PC-9 (cell line): ENCODE results near the gene CMTM8. TPM values are rescaled to one million over a fixed set of nuclear protein-coding genes. Genes with fewer than 3 reads are reported as not detected.

Experiments
- BruUV-seq: library from RNA; stranded (reverse); fragments of 400-500 nt; replicated peaks from 2 replicates; lab custom pipeline; 2021; lab: Mats Ljungman, UMichigan
- CTCF ChIA-PET: fragments of 300-600 bp; sonication (Branson Sonifier 250); formaldehyde crosslinking; loops from one replicate; lab custom pipeline; 2022; ENCODE audit warnings: antibody characterized with exemption; lab: Charles Lee
- POLR2A ChIA-PET: fragments of 300-600 bp; sonication (Branson Sonifier 250); formaldehyde crosslinking; loops from one replicate; lab custom pipeline; 2022; ENCODE audit warnings: antibody characterized with exemption; ENCODE audit not compliant: unreplicated experiment; lab: Charles Lee
- DNase-seq, 2 experiments: peaks; one replicate each; pipeline versions ENCODE4 v3.0.0 to v3.0.0-alpha.2; 2015 to 2022; ENCODE audit warnings: mixed read lengths in 1 of 2
- H2AFZ ChIP-seq: fragments of 200-600 bp; sonication (generic); 2 replicates; pipeline ENCODE4 v1.8.1; 2017; ENCODE audit warnings: antibody characterized with exemption
- H3F3A ChIP-seq: fragments of 200-600 bp; sonication (generic); 2 replicates; pipeline ENCODE4 v1.8.1; 2017; ENCODE audit warnings: antibody characterized with exemption, mild to moderate bottlenecking, low read depth; ENCODE audit not compliant: insufficient read depth
- H3K27ac ChIP-seq: fragments of 200-600 bp; sonication (generic); 2 replicates; pipeline ENCODE4 v1.6.1; 2016; ENCODE audit warnings: mixed run types
- H3K27me3 ChIP-seq: fragments of 200-600 bp; sonication (generic); 2 replicates; pipeline ENCODE4 v1.6.1; 2016; ENCODE audit warnings: low read depth, mixed run types; ENCODE audit not compliant: insufficient read depth
- H3K36me3 ChIP-seq: fragments of 200-600 bp; sonication (generic); 2 replicates; pipeline ENCODE4 v1.6.1; 2016; ENCODE audit warnings: low read depth, mixed run types
- H3K4me1 ChIP-seq: fragments of 200-600 bp; sonication (generic); replicated peaks from 2 replicates; pipeline ENCODE4 v1.6.1; 2016; ENCODE audit warnings: mixed run types; ENCODE audit not compliant: insufficient read depth
- H3K4me2 ChIP-seq: fragments of 200-600 bp; sonication (generic); 2 replicates; pipeline ENCODE4 v1.6.1; 2017; ENCODE audit warnings: mixed run types
- H3K4me3 ChIP-seq: fragments of 200-600 bp; sonication (generic); 2 replicates; pipeline ENCODE4 v1.6.1; 2016; ENCODE audit warnings: mixed run types
- H3K79me2 ChIP-seq: fragments of 200-600 bp; sonication (generic); 2 replicates; pipeline ENCODE4 v1.6.1; 2017; ENCODE audit warnings: low read depth, mixed run types
- H3K9me2 ChIP-seq: fragments of 200-600 bp; sonication (generic); 2 replicates; pipeline ENCODE4 v1.8.1; 2017; ENCODE audit warnings: mild to moderate bottlenecking; ENCODE audit not compliant: insufficient read depth
- H3K9me3 ChIP-seq: fragments of 200-600 bp; sonication (generic); 2 replicates; pipeline ENCODE4 v1.8.1; 2016; ENCODE audit warnings: low read depth; ENCODE audit not compliant: insufficient read depth
- H4K20me1 ChIP-seq: fragments of 200-600 bp; sonication (generic); 2 replicates; pipeline ENCODE4 v1.8.1; 2017; ENCODE audit not compliant: insufficient read depth
- CTCF ChIP-seq: fragments of 200-600 bp; sonication (generic); conservative IDR thresholded peaks from 2 replicates; pipeline ENCODE4 v1.6.1; 2017; ENCODE audit warnings: mixed run types, antibody characterized with exemption, mild to moderate bottlenecking, moderate library complexity
- EZH2 ChIP-seq: fragments of 200-600 bp; sonication (generic); IDR thresholded peaks from 2 replicates; pipeline ENCODE4 v1.8.0; 2017; ENCODE audit warnings: antibody characterized with exemption, low read depth
- intact Hi-C: fragments of 100-400 bp; cut with micrococcal nuclease; formaldehyde crosslinking; loops from one replicate; pipeline ENCODE4 v1.10.0; 2022; ENCODE audit not compliant: unreplicated experiment
- total RNA-seq: library from RNA; stranded (reverse); gene quantifications from 2 replicates; pipeline ENCODE4 v1.2.3, GENCODE V29; 2021

Gene CMTM8
- total RNA-seq, 1 experiment from 2014 or later = 17.8 TPM

DNA sequence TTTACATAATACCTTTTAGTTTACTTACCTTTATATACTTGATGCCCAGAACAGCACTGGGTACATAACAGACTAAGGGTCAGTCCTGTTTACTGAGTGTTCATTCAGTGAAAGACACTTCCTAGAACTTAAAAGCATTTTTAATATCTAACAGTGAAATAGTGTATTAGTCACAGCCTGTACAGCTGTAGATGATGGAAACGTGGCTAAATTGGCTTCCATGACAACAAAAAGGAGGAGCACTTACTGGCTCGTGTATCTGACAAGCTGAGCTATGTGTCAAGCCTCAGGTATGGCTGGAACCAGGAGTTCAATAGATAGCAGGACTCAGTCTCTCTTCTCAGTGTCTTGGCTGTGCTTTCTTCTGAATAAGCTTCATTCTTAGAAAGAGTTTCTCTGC is 40.2 kb downstream of the CMTM8 start:
- H3K27me3 ChIP-seq = no peaks in the 10 kb centered on the region
- ChIA-PET POLR2A (interaction anchor here (0.7 kb wide), 1 partner anchor 189 kb away, joined by 13 read pairs; no protein-coding TSS in a partner anchor), CTCF (no interaction called here)
- H3K4me3 ChIP-seq = no peak overlapping the region
- no peak for TF ChIP-seq CTCF
- no peak for TF ChIP-seq EZH2
- H3F3A ChIP-seq = peaks cover 25% of the 10 kb centered on the region
- H4K20me1 ChIP-seq = no peaks in the 10 kb centered on the region
- H3K4me1 ChIP-seq = peaks cover 52% of the 10 kb centered on the region
- H2AFZ ChIP-seq = no peak overlapping the region
- BruUV-seq = no TSS peak
- H3K27ac ChIP-seq = no peak overlapping the region
- no peak for DNase-seq
- H3K4me2 ChIP-seq = no peak overlapping the region
- no peaks in the 10 kb centered on the region for H3K36me3 ChIP-seq
- no peaks in the 10 kb centered on the region for H3K9me3 ChIP-seq
- intact Hi-C loops = no loop called here
- peaks cover 19% of the 10 kb centered on the region for H3K79me2 ChIP-seq
- H3K9me2 ChIP-seq = no peaks in the 10 kb centered on the region

- intact Hi-C loops = loop anchor here (5.0 kb wide), 1 partner anchor 103 kb away; no protein-coding TSS in a partner anchor
- Histone ChIP-seq H3K4me1 (peaks cover 35% of the 10 kb centered on the region), H3F3A (peaks cover 17% of the 10 kb centered on the region), H3K4me3 (no peak overlapping the region), H3K4me2 (peak overlapping the region; percentile 18), H3K27ac (no peak overlapping the region; the same call in 1 of the 2 replicates), H3K79me2 (peaks cover 19% of the 10 kb centered on the region), H3K9me2 (no peaks in the 10 kb centered on the region), H3K36me3 (no peaks in the 10 kb centered on the region), H3K27me3 (no peaks in the 10 kb centered on the region), H2AFZ (no peak overlapping the region), H3K9me3 (no peaks in the 10 kb centered on the region), H4K20me1 (no peaks in the 10 kb centered on the region)
- ChIA-PET CTCF (interaction anchor here (0.6 to 0.7 kb wide), 2 partner anchors 8 to 43 kb away, joined by 3 to 12 read pairs; no protein-coding TSS in a partner anchor), POLR2A (no interaction called here)
- TF ChIP-seq CTCF (no peak), EZH2 (no peak)
- BruUV-seq = no TSS peak
- DNase-seq = peak; percentile 40 to 59
These were observed 41.9 kb downstream of the CMTM8 start for GRCh38 chr3:32280262-32280910.

DNA sequence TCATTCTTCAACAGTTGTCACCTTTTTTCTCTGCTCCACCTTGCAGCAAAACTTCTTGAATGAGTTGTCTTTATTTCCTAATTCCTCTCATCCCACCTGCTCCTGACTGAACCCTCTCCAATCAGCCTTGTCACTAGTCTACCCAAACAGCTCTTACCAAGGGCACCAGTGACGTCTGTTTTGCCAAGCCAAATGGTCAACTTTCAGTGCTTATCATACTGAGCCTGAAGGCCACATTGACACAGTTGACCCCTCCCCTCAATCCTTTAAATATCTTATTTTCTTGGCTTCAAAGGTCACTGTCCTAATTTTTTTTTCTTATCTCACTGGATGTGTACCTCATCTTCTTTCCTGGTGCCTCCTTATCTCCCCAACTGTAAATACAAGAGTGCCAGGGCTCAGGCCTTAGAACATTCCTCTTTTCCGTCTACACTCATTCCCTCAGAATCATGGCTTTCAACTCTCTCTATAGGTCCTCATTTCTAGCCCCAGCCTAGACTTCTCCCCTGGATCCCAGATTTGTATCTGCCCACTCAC is 43.2 kb downstream of the CMTM8 start:
- H3K4me1 ChIP-seq = peaks cover 22% of the 10 kb centered on the region
- TF ChIP-seq EZH2 (no peak), CTCF (no peak)
- H3K27ac ChIP-seq = no peak overlapping the region
- H3K9me3 ChIP-seq = no peaks in the 10 kb centered on the region
- H2AFZ ChIP-seq = no peak overlapping the region
- H3K4me3 ChIP-seq = no peak overlapping the region
- no peak for DNase-seq
- BruUV-seq = no TSS peak
- H3K4me2 ChIP-seq = no peak overlapping the region
- ChIA-PET CTCF (no interaction called here), POLR2A (no interaction called here)
- H3K27me3 ChIP-seq = no peaks in the 10 kb centered on the region
- no peaks in the 10 kb centered on the region for H3K9me2 ChIP-seq
- no peaks in the 10 kb centered on the region for H3K36me3 ChIP-seq
- no peaks in the 10 kb centered on the region for H4K20me1 ChIP-seq
- peaks cover 19% of the 10 kb centered on the region for H3K79me2 ChIP-seq
- intact Hi-C loops = loop anchor here (5.0 kb wide), 1 partner anchor 104 kb away; no protein-coding TSS in a partner anchor
- peaks cover 7% of the 10 kb centered on the region for H3F3A ChIP-seq
